ENCODE results near the gene CDK5RAP1.

The CDK5RAP1 gene

GRCh38 chr20:33332905-33333456 lies 68.3 kb downstream of the CDK5RAP1 start:
- H3K27ac ChIP-seq (ENCODE audit: low read depth, low read length, poor library complexity, severe bottlenecking): no peak overlapping the region
- H3K36me3 ChIP-seq (ENCODE audit: insufficient read depth, low read length): no peaks in the 10 kb centered on the region
- no peaks in the 10 kb centered on the region for H3K9me3 ChIP-seq (ENCODE audit: low read length)
- no peaks in the 10 kb centered on the region for H3F3A ChIP-seq (ENCODE audit: insufficient read depth, low read length)
- no peak for TF ChIP-seq CTCF (IDR thresholded peaks at IDR 0.05; ENCODE audit: low read length)
- TF ChIP-seq EZH2 (IDR thresholded peaks at IDR 0.05; ENCODE audit: borderline replicate concordance, low read length): no peak
- H2AFZ ChIP-seq (ENCODE audit: low read length): no peak overlapping the region
- no peaks in the 10 kb centered on the region for H3K9me2 ChIP-seq (ENCODE audit: low read depth, low read length)
- H4K20me1 ChIP-seq (ENCODE audit: insufficient read depth, low read length): no peaks in the 10 kb centered on the region
- peaks cover 7% of the 10 kb centered on the region; the same call in 1 of the 2 replicates for H3K27me3 ChIP-seq (ENCODE audit: insufficient read depth, low read length)
- H3K79me2 ChIP-seq (ENCODE audit: insufficient read depth, low read length): no peaks in the 10 kb centered on the region
- H3K9ac ChIP-seq (ENCODE audit: low read length): no peak overlapping the region
- H3K4me3 ChIP-seq (ENCODE audit: low read depth, low read length, poor library complexity, severe bottlenecking): no peak overlapping the region
- H3K4me1 ChIP-seq (ENCODE audit: insufficient read depth, low read length, severe bottlenecking): no peaks in the 10 kb centered on the region
- no peak overlapping the region for H3K4me2 ChIP-seq (ENCODE audit: low read length)

GRCh38 chr20:33328157-33329137 lies 72.9 kb downstream of the CDK5RAP1 start:
- TF ChIP-seq EZH2 (IDR thresholded peaks at IDR 0.05; ENCODE audit: borderline replicate concordance, low read length): no peak
- TF ChIP-seq CTCF (IDR thresholded peaks at IDR 0.05; ENCODE audit: low read length): no peak
- no peaks in the 10 kb centered on the region for H3K79me2 ChIP-seq (ENCODE audit: insufficient read depth, low read length)
- H3F3A ChIP-seq (ENCODE audit: insufficient read depth, low read length): no peaks in the 10 kb centered on the region
- H3K9me2 ChIP-seq (ENCODE audit: low read depth, low read length): no peaks in the 10 kb centered on the region
- H3K4me3 ChIP-seq (ENCODE audit: low read depth, low read length, poor library complexity, severe bottlenecking): no peak overlapping the region
- no peaks in the 10 kb centered on the region for H3K9me3 ChIP-seq (ENCODE audit: low read length)
- no peak overlapping the region for H3K27ac ChIP-seq (ENCODE audit: low read depth, low read length, poor library complexity, severe bottlenecking)
- H2AFZ ChIP-seq (ENCODE audit: low read length): no peak overlapping the region
- no peaks in the 10 kb centered on the region for H4K20me1 ChIP-seq (ENCODE audit: insufficient read depth, low read length)
- H3K27me3 ChIP-seq (ENCODE audit: insufficient read depth, low read length): peaks cover 15% of the 10 kb centered on the region; the same call in 1 of the 2 replicates
- H3K4me2 ChIP-seq (ENCODE audit: low read length): no peak overlapping the region
- H3K36me3 ChIP-seq (ENCODE audit: insufficient read depth, low read length): no peaks in the 10 kb centered on the region
- H3K4me1 ChIP-seq (ENCODE audit: insufficient read depth, low read length, severe bottlenecking): no peaks in the 10 kb centered on the region
- H3K9ac ChIP-seq (ENCODE audit: low read length): no peak overlapping the region

- Histone ChIP-seq H3K9ac (ENCODE audit: low read length) (no peak overlapping the region), H4K20me1 (ENCODE audit: insufficient read depth, low read length) (no peaks in the 10 kb centered on the region), H3K79me2 (ENCODE audit: insufficient read depth, low read length) (no peaks in the 10 kb centered on the region), H3K9me3 (ENCODE audit: low read length) (no peaks in the 10 kb centered on the region), H3K27ac (ENCODE audit: low read depth, low read length, poor library complexity, severe bottlenecking) (no peak overlapping the region), H2AFZ (ENCODE audit: low read length) (no peak overlapping the region), H3K9me2 (ENCODE audit: low read depth, low read length) (no peaks in the 10 kb centered on the region), H3K4me1 (ENCODE audit: insufficient read depth, low read length, severe bottlenecking) (no peaks in the 10 kb centered on the region), H3K4me3 (ENCODE audit: low read depth, low read length, poor library complexity, severe bottlenecking) (no peak overlapping the region), H3K4me2 (ENCODE audit: low read length) (no peak overlapping the region), H3K36me3 (ENCODE audit: insufficient read depth, low read length) (no peaks in the 10 kb centered on the region), H3K27me3 (ENCODE audit: insufficient read depth, low read length) (peaks cover 9% of the 10 kb centered on the region; the same call in 1 of the 2 replicates), H3F3A (ENCODE audit: insufficient read depth, low read length) (no peaks in the 10 kb centered on the region)
- TF ChIP-seq EZH2 (IDR thresholded peaks at IDR 0.05; ENCODE audit: borderline replicate concordance, low read length) (no peak), CTCF (IDR thresholded peaks at IDR 0.05; ENCODE audit: low read length) (no peak)
Observed at GRCh38 chr20:33325350-33325749, 76.0 kb downstream of the CDK5RAP1 start.
